WTC11 (cell line): ENCODE measurements around the gene RPS6KA4. TPM values are rescaled to one million over a fixed set of nuclear protein-coding genes. Genes with fewer than 3 reads are reported as not detected.

Experiments
- ATAC-seq: fragments of 200-7000 bp; cut with Tn5 transposase; 2 replicates; pipeline ENCODE4 v1.10.0; 2021; ENCODE audit warnings: mild to moderate bottlenecking, moderate library complexity
- CTCF ChIA-PET: fragments of 300-600 bp; sonication (Branson Sonifier 250); formaldehyde crosslinking; loops from one replicate; lab custom pipeline; 2021; ENCODE audit warnings: antibody characterized with exemption; lab: Charles Lee
- POLR2A ChIA-PET: fragments of 350-600 bp; sonication (Branson Sonifier 250); formaldehyde crosslinking; loops from one replicate; lab custom pipeline; 2021; ENCODE audit warnings: antibody characterized with exemption; lab: Charles Lee
- DNase-seq: peaks from one replicate; pipeline ENCODE4 v3.0.0; 2021; ENCODE audit warnings: low spot score
- H3K27ac Mint-ChIP-seq: 2 replicates; pipeline ENCODE4 v1.8.0; 2021; ENCODE audit warnings: mixed read lengths
- H3K27me3 Mint-ChIP-seq: 2 replicates; pipeline ENCODE4 v1.8.0; 2021; ENCODE audit warnings: low read depth, mild to moderate bottlenecking, moderate library complexity, mixed read lengths
- H3K36me3 Mint-ChIP-seq: 2 replicates; pipeline ENCODE4 v1.8.0; 2021; ENCODE audit warnings: mixed read lengths
- H3K4me1 Mint-ChIP-seq: 2 replicates; pipeline ENCODE4 v1.8.0; 2022; ENCODE audit warnings: mixed read lengths
- H3K4me3 Mint-ChIP-seq: 2 replicates; pipeline ENCODE4 v1.8.0; 2021; ENCODE audit warnings: mild to moderate bottlenecking, moderate library complexity, mixed read lengths
- H3K9me3 Mint-ChIP-seq: 2 replicates; pipeline ENCODE4 v1.8.0; 2021; ENCODE audit warnings: mixed read lengths
- CTCF ChIP-seq: fragments of 200-600 bp; IDR thresholded peaks from 2 replicates; pipeline ENCODE4 v1.8.0; 2022; ENCODE audit warnings: antibody characterized with exemption
- E2F1 ChIP-seq: sonication (generic); formaldehyde crosslinking; IDR thresholded peaks from 2 replicates; pipeline ENCODE4 v1.8.0; 2022; ENCODE audit warnings: mild to moderate bottlenecking, missing genetic modification reagents
- ETV6 ChIP-seq: sonication (generic); formaldehyde crosslinking; IDR thresholded peaks from 2 replicates; pipeline ENCODE4 v1.8.1; 2022; ENCODE audit warnings: mild to moderate bottlenecking, missing genetic modification reagents
- FOXJ3 ChIP-seq: sonication (generic); formaldehyde crosslinking; IDR thresholded peaks from 2 replicates; pipeline ENCODE4 v1.9.0; 2021; ENCODE audit warnings: missing genetic modification reagents, mild to moderate bottlenecking, borderline replicate concordance
- FOXP1 ChIP-seq: sonication (generic); formaldehyde crosslinking; IDR thresholded peaks from 2 replicates; pipeline ENCODE4 v1.8.0; 2022; ENCODE audit warnings: missing genetic modification reagents, mild to moderate bottlenecking, moderate library complexity, borderline replicate concordance
- HMGXB4 ChIP-seq: sonication (generic); formaldehyde crosslinking; IDR thresholded peaks from 2 replicates; pipeline ENCODE4 v1.8.1; 2023; ENCODE audit warnings: mild to moderate bottlenecking, moderate library complexity, missing genetic modification reagents
- MAX ChIP-seq: sonication (generic); formaldehyde crosslinking; IDR thresholded peaks from 2 replicates; pipeline ENCODE4 v1.8.0; 2022; ENCODE audit warnings: mild to moderate bottlenecking, missing genetic modification reagents
- MLX ChIP-seq: sonication (generic); formaldehyde crosslinking; IDR thresholded peaks from 2 replicates; pipeline ENCODE4 v1.8.1; 2023; ENCODE audit warnings: mild to moderate bottlenecking, missing genetic modification reagents, moderate library complexity
- PRDM15 ChIP-seq: sonication (generic); formaldehyde crosslinking; IDR thresholded peaks from 2 replicates; pipeline ENCODE4 v1.8.0; 2022; ENCODE audit warnings: missing genetic modification reagents
- RELA ChIP-seq: sonication (generic); formaldehyde crosslinking; IDR thresholded peaks from 2 replicates; pipeline ENCODE4 v1.8.1; 2022; ENCODE audit warnings: missing genetic modification reagents, mild to moderate bottlenecking, borderline replicate concordance
- SP1 ChIP-seq: sonication (generic); formaldehyde crosslinking; conservative IDR thresholded peaks from 2 replicates; pipeline ENCODE4 v1.8.1; 2022; ENCODE audit warnings: missing genetic modification reagents
- TEAD1 ChIP-seq: sonication (generic); formaldehyde crosslinking; IDR thresholded peaks from 2 replicates; pipeline ENCODE4 v1.8.0; 2022; ENCODE audit warnings: mild to moderate bottlenecking, missing genetic modification reagents
- USF1 ChIP-seq: sonication (generic); formaldehyde crosslinking; IDR thresholded peaks from 2 replicates; pipeline ENCODE4 v1.8.0; 2022; ENCODE audit warnings: mild to moderate bottlenecking, missing genetic modification reagents
- ZNF425 ChIP-seq: fragments of 250-450 bp; sonication (Bioruptor Pico); conservative IDR thresholded peaks from 2 replicates; pipeline ENCODE4 v1.9.0; 2021; ENCODE audit warnings: mild to moderate bottlenecking
- total RNA-seq: library from RNA; stranded (reverse); gene quantifications from 3 replicates; pipeline ENCODE4 v1.2.3, GENCODE V29; 2021

The RPS6KA4 gene
- total RNA-seq, 1 experiment from 2014 or later = 16.8 TPM

- Mint-ChIP-seq H3K27me3 (peaks cover 30% of the 10 kb centered on the region), H3K9me3 (no peaks in the 10 kb centered on the region), H3K4me1 (peaks cover 20% of the 10 kb centered on the region), H3K27ac (no peak overlapping the region; the same call in 1 of the 2 replicates), H3K36me3 (no peaks in the 10 kb centered on the region), H3K4me3 (peak overlapping the region; percentile 69)
- no peak for ATAC-seq
- no peak for DNase-seq
- no peak for TF ChIP-seq FOXJ3 (CRISPR knock-in tag)
- 0 out of 2 replicates have a peak, but pooled peaks have one; percentile 53 for TF ChIP-seq RELA (CRISPR knock-in tag)
- no peak for TF ChIP-seq MLX (CRISPR knock-in tag)
- 0 out of 2 replicates have a peak, but pooled peaks have one; percentile 16 for TF ChIP-seq PRDM15 (CRISPR knock-in tag)
- no peak for TF ChIP-seq ZNF425 (CRISPR knock-in tag)
- TF ChIP-seq E2F1 (CRISPR knock-in tag) = no peak
- TF ChIP-seq ETV6 = no peak
- CTCF ChIA-PET = interaction anchor here (0.7 to 13.9 kb wide), 42 partner anchors 10 to 461 kb away, joined by 3 to 437 read pairs (median 6); partner anchors contain the start of genes CATSPERZ, ESRRA, MAP4K2 and PLCB3
- POLR2A ChIA-PET = interaction anchor here (0.9 to 2.2 kb wide), 8 partner anchors 12 to 437 kb away, joined by 3 to 11 read pairs (median 6); partner anchors contain the start of genes PRDX5, SF1 and TRMT112
Measured at GRCh38 chr11:64341429-64341828, 17.5 kb upstream of the RPS6KA4 start.

- peaks cover 21% of the 10 kb centered on the region for H3K4me1 Mint-ChIP-seq
- no peaks in the 10 kb centered on the region for H3K36me3 Mint-ChIP-seq
- no peaks in the 10 kb centered on the region for H3K9me3 Mint-ChIP-seq
- H3K27me3 Mint-ChIP-seq = peaks cover 30% of the 10 kb centered on the region
- ATAC-seq (peak; percentile 75), DNase-seq (peak; percentile 97)
- CTCF ChIA-PET = interaction anchor here (0.5 to 13.9 kb wide), 44 partner anchors 10 to 815 kb away, joined by 3 to 437 read pairs (median 6); partner anchors contain the start of genes CATSPERZ, ESRRA, FKBP2 and PLCB3
- H3K4me3 Mint-ChIP-seq = peak overlapping the region; percentile 69
- TF ChIP-seq CTCF (no peak), TEAD1 (CRISPR knock-in tag) (0 out of 2 replicates have a peak, but pooled peaks have one; percentile 22), MLX (CRISPR knock-in tag) (no peak), ETV6 (0 out of 2 replicates have a peak, but pooled peaks have one; percentile 44), SP1 (CRISPR knock-in tag) (peak; percentile 95), HMGXB4 (CRISPR knock-in tag) (peak; percentile 82), MAX (CRISPR knock-in tag) (peak; percentile 60), FOXP1 (CRISPR knock-in tag) (peak; percentile 77; the same call in 1 of the 2 replicates), USF1 (peak; percentile 46; the same call in 1 of the 2 replicates)
- TF ChIP-seq, all 79 proteins: peak for 7
- POLR2A ChIA-PET = interaction anchor here (0.9 to 2.2 kb wide), 8 partner anchors 11 to 436 kb away, joined by 3 to 14 read pairs (median 5); partner anchors contain the start of genes ESRRA, PRDX5, SF1 and TRMT112
- H3K27ac Mint-ChIP-seq = no peak overlapping the region
Measured at GRCh38 chr11:64341851-64342791, 16.8 kb upstream of the RPS6KA4 start.
